Measurements from ENCODE around the gene SPRED3.
A peak's percentile ranks its signal among the peaks of the same experiment; 100 is the strongest.
"Not testable (repeated sequence)": the region's sequence is repeated elsewhere in the genome, so short reads cannot be mapped to it uniquely, and the experiment has no call there.

Gene SPRED3

DNA sequence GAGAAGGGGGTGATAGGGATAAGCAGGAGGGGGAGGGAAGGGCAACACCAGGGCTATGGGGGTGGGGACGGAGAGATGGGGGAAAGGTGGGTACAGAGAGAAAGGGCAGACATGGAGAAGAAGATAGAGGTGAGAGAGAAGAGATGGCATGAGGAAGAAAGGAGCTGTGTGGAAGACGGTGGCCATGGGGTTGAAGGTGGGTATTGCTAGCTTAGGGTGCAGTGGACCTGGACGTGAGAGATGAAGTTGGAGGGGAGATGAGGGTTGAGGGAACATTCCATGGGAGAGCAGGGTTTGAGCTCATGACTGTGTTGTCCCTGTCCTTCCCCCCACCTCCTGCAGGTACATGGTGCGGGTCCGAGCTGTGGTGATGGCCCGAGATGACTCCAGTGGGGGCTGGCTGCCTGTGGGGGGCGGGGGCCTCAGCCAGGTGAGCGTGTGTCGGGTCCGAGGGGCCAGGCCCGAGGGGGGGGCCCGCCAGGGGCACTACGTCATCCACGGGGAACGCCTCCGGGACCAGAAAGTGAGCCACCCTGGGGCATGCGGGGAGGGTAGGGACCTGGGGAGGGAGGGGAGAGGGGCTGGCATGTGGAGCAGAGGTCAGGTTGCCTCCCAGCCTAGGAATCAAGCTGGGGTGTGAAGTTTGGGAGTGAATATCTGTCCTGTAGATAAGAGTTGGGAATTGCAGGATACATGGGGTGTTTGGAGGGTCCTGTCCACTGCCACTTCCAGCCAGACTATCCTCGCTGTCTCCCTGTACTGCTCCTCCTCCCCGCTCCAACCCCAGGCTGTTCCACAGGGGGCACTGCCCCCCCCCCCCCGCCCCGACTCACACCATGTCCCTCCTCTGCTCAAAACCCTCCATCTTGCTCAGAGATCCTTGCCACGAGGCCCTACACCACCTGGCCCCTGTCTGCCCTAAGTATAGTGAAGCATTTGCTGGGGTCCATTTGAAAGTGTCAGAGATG, 1.7 kb downstream of the SPRED3 start:
- no peak for DNase-seq (ENCODE audit: low spot score)

DNA sequence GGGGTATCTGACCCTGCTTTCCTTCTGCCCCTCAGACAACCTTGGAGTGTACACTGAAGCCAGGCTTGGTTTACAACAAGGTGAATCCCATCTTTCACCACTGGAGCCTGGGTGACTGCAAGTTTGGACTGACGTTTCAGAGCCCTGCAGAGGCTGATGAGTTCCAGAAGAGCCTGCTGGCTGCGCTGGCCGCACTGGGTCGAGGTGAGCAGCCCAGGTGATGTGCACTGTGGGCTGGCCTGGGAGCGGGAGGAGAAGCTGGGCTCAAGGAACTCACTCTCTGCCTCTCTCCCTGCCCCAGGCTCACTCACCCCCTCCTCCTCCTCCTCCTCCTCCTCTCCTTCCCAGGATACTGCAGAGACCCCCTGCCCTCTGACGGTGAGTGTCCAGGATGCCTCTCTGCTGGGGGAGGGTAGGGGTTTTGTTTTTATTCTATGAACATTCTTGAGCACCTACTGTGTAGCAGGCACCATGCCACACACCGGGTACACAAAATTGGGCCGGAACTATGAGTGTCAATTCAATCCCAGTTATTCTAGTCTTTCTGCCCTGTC, 3.5 kb downstream of the SPRED3 start:
- DNase-seq (ENCODE audit: low spot score): no peak

DNA sequence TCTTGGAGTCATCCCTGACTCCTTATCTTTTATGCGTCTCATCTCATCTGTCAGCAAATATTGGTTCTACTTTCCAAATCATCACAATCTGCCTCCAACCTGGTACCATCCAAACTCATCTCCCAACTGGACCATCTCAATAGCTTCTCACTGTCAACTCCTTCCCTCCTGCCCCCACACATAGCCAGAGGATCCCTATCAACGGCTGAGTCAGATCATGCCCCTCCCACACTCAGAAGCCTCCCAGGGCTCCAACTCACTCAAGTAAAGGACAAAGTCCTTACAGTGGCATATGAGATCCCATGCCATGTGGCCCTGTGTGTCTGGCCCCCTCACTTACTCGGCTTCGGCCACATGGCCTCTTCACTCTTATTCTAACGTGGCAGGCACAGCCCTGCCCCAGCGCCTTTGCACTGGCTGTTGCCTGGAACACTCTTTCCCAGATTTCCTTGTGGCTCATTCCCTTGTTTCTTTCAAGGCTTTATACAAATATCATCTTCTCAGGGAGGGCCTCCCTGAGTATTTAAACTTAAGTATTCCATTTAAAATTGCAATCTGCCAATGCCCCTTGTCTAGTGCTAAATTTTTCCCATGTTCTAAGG, 4.3 kb downstream of the SPRED3 start:
- no peak for DNase-seq (ENCODE audit: low spot score)

DNA sequence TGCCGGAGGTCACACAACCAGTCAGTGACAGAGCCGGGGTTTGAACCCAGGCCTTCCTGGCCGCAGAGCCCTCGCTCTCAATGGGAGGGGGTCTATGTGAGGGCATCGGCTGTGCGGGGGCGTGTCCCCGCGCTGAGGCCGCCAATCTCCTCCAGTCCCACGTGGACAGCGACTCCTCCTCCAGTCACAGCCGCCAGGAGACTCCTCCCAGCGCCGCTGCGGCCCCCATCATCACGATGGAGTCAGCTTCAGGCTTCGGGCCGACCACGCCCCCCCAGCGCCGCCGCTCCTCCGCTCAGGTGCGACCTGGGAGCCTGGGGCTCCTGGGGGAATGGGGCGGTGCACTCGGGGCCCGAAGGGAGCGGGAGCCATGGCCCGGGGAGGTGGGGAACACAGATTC, 6.0 kb downstream of the SPRED3 start:
- DNase-seq (ENCODE audit: low spot score): no peak

DNA sequence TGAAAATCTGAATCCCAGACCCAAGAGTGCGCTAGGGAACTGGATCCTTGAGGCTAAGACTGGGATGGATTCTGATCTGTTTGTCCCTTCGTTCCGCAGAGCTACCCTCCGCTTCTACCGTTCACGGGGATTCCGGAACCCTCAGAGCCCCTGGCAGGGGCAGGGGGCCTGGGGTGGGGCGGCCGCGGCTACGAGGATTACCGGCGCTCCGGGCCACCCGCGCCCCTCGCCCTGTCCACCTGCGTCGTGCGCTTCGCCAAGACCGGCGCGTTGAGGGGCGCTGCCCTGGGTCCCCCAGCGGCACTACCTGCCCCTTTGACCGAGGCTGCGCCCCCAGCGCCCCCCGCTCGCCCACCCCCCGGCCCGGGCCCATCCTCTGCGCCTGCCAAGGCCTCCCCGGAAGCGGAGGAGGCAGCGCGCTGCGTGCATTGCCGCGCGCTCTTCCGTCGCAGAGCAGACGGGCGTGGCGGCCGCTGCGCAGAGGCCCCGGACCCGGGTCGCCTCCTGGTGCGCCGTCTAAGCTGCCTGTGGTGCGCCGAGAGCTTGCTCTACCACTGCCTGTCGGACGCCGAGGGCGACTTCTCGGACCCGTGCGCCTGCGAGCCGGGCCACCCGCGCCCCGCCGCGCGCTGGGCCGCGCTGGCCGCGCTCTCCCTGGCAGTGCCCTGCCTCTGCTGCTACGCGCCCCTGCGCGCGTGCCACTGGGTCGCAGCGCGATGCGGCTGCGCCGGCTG, 7.1 kb downstream of the SPRED3 start:
- DNase-seq (ENCODE audit: low spot score): no peak

DNA sequence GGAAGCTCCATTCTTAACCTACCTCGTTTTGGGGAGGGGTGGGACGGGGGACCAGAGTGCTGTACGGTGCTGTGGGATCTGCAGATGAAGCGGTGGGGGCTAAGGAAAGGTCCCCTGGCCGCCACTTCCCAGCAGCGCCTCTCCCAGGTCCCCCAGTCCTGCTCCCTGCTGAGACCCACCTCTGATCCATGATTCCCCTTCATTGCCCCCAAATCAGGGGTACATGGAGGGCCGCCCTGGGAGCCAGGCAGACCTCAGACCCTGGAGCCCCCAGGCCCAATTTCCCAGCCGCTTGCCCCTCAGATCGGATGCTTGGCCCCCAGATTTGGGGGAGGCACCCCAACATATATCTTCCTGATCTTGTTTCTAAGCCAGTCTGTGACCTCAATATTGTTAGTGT, 10.6 kb downstream of the SPRED3 start:
- no peak for DNase-seq (ENCODE audit: low spot score)

DNA sequence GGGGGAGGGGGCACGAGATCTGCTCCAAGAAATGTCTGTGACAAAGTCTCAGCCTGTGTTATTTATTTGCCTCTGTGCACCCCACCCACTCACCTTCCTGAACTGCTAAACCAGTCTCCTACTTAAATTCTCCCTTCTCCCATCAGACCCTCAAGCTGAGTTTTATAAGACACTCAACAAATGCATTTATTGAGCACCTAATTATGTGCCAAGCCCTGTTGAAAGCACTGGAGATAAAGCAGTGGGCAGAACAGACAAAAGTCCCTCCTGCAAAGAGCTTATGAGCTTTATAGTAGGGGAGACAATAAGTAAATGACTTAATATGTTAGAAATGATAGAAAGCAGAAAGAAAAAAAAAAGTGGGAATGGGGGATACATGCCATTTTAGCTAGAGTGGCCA, 11.0 kb downstream of the SPRED3 start:
- no peak for DNase-seq (ENCODE audit: low spot score)

DNA sequence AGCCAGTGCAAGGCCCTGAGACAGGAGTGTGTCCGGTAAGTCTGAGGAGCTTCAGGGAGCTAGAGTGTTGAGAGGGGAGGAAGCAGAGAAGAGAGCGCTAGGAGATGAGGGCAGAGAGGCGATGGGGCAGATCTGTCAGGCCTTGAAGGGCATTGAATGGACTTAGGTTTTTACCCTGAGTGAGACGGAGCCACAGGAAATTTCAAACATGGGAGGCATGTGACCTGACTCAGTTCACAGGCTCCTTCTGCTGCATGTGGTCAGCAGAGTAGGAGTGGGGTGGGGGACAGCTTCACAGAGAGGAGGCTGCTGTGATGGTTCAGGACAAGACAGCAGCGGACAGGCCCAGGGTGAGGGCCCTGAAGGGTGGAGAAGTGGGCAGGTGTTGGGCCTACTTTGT, 11.9 kb downstream of the SPRED3 start:
- no peak for DNase-seq (ENCODE audit: low spot score)

DNA sequence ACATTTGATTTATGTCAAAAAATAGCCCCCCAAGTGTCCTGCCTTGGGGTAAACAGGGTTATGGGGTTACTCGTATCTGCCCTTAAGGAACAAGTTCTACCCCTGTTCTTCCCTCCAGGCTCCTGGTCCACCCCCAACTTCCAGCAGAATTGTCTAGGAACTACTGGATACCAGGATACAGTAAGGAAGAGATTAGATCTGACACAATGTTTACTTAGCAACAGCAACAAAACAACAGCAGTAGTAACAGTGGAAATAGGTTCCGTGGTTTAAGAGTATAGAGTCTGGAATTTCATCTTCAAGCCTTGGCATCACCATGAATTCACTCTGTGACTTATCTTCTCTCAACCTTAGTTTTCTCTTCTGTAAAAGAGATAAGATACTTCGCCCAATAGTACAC, 12.7 kb downstream of the SPRED3 start:
- DNase-seq (ENCODE audit: low spot score): no peak

DNA sequence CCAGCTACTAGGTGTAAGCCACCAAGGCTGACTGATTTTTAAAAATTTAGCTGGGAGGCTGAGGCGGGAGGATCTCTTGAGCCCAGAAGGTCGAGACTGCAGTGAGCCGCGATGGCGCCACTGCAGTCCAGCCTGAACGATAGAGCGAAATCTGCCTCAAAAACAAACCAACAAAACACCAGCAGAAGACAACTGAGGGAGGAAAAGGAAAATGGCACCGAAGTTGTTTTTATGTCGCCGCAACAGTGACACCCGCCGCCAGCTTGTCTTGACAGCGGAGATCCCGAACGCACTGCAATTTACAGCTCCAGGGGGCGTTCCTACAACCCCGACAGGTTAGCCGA, 14.1 kb downstream of the SPRED3 start:
- no peak for DNase-seq (ENCODE audit: low spot score)

DNA sequence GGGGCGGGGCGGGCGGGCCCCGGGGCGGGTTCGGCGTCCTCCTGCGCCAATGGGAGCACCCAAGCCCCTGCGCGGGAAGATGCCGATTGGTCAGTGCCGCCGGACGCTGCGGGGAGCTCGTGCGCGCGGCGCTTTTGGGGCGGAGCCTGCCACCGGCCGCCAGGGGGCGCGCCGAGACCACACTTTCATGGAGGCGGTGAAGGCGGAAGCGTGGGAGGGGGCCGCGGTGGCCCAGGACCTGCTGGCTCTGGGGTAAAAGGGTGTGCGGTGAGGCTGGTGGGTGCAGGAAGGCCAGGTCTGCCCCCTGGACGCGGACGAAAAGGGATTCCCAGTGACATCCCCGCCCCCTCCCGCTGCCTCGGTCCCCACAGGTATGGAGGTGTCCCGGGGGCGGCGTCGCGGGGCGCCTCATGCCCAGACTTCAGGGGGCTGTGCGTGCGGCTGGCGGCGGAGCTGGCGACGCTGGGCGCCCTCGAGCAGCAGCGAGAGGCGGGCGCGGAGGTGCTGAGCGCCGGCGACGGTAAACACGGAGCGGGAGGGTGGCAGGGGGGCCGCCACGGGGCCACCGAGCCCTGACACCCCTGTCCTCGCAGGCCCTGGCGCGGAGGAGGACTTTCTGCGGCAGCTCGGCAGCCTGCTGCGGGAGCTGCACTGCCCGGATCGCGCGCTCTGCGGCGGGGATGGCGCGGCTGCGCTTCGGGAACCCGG, 14.6 kb downstream of the SPRED3 start, which contains the start of gene FAM98C:
Gene FAM98C, plus strand, starts transcription at position 127 of the 708 bp plus-strand sequence. Its CDS starts 61 bp downstream, at position 188.
- DNase-seq (ENCODE audit: low spot score): peak; percentile 93

DNA sequence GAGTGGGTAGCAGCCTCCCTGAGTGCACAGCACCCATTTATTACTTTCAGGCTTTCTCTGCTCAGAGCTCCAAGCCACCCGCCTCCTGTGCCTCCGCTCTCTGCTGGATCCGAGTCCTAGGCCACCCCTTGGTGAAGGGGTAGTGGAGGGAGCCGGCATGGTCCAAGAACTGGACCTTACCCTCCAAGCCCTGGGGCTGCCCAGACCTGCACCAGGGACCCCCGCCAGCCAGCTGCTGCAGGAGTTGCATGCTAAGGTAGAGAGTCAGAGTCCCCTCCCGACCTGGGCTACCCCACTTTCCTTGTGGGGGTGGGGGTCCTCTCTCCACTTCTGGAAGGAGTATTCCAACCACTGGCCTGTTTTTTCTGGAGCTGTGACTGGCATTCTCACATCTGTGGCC, 16.4 kb downstream of the SPRED3 start:
- no peak for DNase-seq (ENCODE audit: low spot score)

DNA sequence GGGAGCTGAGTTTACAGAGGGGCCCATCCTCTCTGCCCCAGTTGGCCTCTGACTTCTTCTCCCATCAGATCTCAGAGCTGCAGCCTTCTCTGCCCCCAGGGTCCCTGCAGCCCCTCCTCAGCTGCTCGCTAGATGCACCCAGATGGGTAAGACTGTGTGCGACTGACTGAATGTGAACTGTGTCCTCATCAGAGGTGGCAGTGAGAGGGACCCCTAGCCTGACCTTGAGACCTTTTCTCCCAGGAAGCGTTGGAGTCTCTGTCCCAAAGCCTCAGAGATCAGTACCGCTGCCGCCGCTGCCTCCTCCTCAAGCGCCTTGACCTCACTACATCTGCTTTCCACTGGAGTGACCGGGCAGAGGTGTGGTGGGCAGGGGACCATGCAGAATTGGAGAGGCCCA, 16.8 kb downstream of the SPRED3 start:
- DNase-seq (ENCODE audit: low spot score): no peak

DNA sequence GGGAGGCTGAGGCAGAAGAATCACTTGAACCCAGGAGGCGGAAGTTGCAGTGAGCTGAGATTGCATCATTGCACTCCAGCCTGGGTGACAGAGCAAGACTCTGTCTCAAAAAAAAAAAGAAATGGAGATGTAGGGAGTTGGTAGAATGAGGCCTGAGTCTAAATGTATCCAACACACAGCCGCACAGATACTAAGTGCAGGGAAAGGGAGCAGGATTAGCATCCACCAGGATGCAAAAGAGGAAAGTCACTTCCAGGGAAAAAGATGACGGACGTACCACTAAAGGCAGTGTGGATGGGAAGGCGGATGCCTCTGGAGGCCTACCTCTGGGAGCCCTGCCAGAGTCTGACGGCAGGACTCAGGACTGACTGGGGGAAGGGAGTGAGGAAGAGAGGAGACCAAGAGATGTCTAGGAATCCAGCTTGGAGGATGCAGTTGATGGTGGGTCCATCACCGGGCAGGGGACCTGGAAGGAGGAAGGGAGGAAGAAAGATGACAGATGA, 21.2 kb downstream of the SPRED3 start:
- DNase-seq (ENCODE audit: low spot score): no peak

DNA sequence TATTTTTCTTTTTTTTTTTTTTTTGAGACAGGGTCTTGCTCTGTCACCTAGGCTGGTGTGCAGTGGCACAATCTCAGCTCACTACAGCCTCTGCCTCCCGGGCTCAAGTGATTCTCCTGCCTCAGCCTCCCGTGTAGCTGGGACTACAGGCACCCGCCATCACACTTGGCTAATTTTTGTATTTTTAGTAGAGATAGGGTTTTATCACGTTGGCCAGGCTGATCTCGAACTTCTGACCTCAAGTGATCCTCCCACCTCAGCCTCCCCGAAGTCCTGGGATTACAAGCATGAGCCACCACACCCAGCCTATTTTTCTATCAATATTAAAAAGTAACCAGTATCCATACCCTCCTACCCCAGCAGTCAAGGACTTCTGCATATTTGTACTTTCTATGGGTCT, 21.9 kb downstream of the SPRED3 start:
- DNase-seq (ENCODE audit: low spot score): not testable (repeated sequence)

DNA sequence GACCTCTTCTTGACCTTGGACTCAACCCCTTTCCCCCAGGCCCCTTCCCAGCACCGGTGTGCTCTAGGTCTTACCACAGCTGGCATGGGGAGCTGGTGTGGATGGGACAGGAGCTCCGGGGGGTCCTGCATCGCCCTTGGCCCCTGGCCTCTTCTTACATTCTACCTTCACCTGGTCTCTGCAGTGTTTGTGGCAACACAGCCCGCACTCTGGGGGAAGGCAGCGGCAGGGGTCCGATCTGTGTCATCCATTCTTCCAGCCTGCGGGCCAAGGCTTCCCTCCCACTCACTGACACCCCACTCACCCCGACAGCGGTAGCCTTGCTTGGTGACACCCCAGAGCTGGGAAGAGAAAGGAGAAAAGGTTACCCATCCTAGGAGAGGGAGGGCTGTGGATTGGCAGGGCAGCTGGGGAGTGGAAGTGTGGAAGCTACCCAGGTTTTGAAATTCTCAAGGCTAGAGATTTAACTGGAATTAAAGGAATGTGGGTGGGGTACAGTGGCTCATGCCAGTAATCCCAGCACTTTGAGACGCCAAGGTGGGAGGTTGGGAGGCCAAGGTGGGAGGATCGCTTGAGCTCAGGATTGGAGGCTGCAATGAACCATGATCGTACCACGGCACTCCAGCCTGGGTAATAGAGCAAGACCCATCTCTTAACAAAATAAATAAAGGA, 22.7 kb downstream of the SPRED3 start:
- DNase-seq (ENCODE audit: low spot score): no peak

DNA sequence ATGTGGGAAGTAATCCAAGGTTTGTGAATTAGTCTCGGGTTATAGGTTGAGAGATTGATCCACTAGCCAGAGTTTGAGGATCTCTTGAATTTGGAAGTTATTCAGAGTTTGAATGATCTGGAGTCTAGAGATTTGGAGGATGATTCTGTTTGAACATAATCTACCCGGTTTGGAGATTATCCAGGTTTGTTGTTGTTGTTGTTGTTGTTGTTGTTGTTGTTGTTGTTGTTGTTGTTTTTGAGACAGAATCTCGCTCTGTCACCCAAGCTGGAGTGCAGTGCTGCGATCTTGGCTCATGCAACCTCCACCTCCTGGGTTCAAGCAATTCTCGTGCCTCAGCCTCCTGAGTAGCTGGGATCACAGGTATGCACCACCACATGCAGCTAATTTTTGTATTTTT, 23.4 kb downstream of the SPRED3 start:
- DNase-seq (ENCODE audit: low spot score): not testable (repeated sequence)

DNA sequence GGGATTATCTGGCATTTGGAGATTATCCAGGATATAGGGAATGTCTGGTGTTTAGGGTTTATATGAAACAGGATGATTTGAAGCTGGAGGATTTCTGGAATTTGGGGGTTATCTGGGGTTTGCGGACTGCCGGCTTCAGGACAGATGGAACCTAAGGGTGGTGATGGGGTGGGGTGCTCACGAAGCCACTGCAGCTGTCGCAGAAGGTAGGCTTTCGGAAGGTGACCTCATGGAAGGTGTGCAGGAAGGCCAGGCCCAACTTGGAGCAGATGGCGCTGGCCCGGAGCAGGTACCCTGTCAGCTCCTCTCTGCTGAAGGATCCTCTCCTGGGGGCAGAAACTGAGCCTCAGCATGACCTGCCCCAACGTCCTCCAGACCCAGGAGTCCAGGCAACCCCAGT, 24.0 kb downstream of the SPRED3 start:
- DNase-seq (ENCODE audit: low spot score): no peak

DNA sequence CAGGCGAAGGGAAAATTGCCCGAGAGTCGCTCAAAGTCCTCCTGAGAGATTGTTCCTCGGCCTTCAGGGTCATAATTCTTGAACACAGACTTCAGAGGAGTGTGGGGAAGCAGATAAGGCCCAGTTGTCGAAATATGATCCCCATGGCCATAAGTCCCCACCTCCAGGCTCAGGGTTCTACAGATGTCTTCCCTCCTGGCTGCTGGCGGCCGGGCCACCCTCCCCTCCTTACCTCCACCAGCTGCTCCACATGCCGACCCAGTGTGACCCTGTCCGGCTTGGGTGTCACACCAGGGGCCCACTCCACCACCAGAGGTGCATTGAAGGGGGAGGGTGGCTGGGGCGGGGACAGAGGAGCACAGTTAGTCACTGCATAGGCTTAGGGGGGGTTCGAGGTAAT, 24.5 kb downstream of the SPRED3 start:
- no peak for DNase-seq (ENCODE audit: low spot score)

DNA sequence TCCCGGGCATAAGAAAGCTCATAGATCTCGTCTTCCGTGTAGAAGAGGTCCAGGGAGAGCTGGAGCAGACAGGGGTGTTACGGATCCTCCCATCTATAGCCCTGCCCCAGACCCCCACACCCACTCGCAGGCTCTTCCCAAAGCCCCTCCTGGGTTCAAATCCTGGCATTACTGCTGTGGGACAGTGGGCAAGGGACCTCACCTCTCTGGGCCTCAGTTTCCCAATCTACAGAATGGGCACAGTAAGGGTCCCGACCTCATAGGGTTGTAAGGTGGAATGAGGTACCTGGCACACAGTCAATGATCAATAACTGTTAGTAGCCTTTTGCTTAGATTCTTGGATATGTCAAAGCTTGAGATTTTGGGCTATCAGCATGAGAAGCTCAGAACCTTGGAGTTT, 24.9 kb downstream of the SPRED3 start:
- DNase-seq (ENCODE audit: low spot score): no peak

DNA sequence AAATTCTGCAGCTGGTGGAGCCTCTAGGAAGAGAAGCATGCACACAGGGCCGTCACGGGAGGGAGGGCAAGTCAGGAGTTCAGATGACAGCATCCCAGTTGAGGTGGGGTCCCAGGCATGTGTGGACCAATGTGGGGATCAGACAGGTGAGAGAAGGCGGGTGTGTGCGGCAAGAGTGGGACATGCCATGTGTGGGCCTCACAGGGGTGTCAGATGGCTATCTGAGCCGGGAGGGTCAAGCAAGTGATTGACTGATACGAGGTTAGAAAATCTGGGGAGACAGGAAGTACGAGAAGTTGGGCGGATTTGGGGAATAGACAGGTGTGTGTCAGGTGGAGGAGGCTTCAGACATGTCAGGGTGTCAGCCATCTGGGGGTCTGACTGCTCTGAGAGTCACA, 28.6 kb downstream of the SPRED3 start:
- DNase-seq (ENCODE audit: low spot score): no peak
